ENCODE results near the gene DNASE1L1.

Gene DNASE1L1

GRCh38 chrX:154436374-154436982 is 27.4 kb upstream of the DNASE1L1 start:
- DNase-seq = peak; percentile 75

GRCh38 chrX:154435171-154435733 is 26.2 kb upstream of the DNASE1L1 start:
- DNase-seq = no peak

- DNase-seq = no peak
Measured at GRCh38 chrX:154434394-154435168, 25.5 kb upstream of the DNASE1L1 start.

- DNase-seq = no peak
Measured at GRCh38 chrX:154433605-154434004, 24.6 kb upstream of the DNASE1L1 start.

- DNase-seq = no peak
Measured at GRCh38 chrX:154432210-154432609, 23.2 kb upstream of the DNASE1L1 start.

- no peak for DNase-seq
Measured at GRCh38 chrX:154431341-154431740, 22.3 kb upstream of the DNASE1L1 start.

GRCh38 chrX:154430916-154431315 is 21.9 kb upstream of the DNASE1L1 start:
- DNase-seq = no peak

GRCh38 chrX:154430479-154430878 is 21.4 kb upstream of the DNASE1L1 start:
- DNase-seq = no peak

- DNase-seq = no peak
Measured at GRCh38 chrX:154429711-154430110, 20.7 kb upstream of the DNASE1L1 start.

GRCh38 chrX:154428176-154429171 is 19.4 kb upstream of the DNASE1L1 start, which contains the start of gene ATP6AP1:
Gene ATP6AP1, plus strand, starts transcription at chrX:154428677. Its CDS starts 16 bp downstream, at chrX:154428693.
- peak; percentile 89 for DNase-seq

- no peak for DNase-seq
Measured at GRCh38 chrX:154426916-154427770, 18.1 kb upstream of the DNASE1L1 start.

GRCh38 chrX:154420402-154420756 is 11.3 kb upstream of the DNASE1L1 start:
- no peak for DNase-seq

- DNase-seq = no peak
Measured at GRCh38 chrX:154419688-154420401, 10.8 kb upstream of the DNASE1L1 start.

GRCh38 chrX:154419189-154419588 is 10.1 kb upstream of the DNASE1L1 start:
- no peak for DNase-seq

- DNase-seq = no peak
Measured at GRCh38 chrX:154417157-154417556, 8.1 kb upstream of the DNASE1L1 start.

GRCh38 chrX:154413142-154413541 is 4.1 kb upstream of the DNASE1L1 start:
- no peak for DNase-seq

GRCh38 chrX:154412468-154412867 is 3.4 kb upstream of the DNASE1L1 start:
- DNase-seq = no peak

- peak; percentile 70 for DNase-seq
Measured at GRCh38 chrX:154411981-154412340, 2.9 kb upstream of the DNASE1L1 start.

- DNase-seq = no peak
Measured at GRCh38 chrX:154408659-154409221, 314 bp downstream of the DNASE1L1 start.

- DNase-seq = no peak
Measured at GRCh38 chrX:154404625-154405192, 4.3 kb downstream of the DNASE1L1 start.

- no peak for DNase-seq
Measured at GRCh38 chrX:154403858-154404257, 5.2 kb downstream of the DNASE1L1 start.

All from retina (tissue), 1 donor.